A549 (cell line): ENCODE measurements around the gene HS3ST6. TPM values are rescaled to one million over a fixed set of nuclear protein-coding genes. Genes with fewer than 3 reads are reported as not detected.

ENCODE experiments used
- ATAC-seq, 2 experiments: fragments of 200-7000 bp in 1 of 2; fragments of >200 bp in 1 of 2; cut with Nextera tagmentation in 1 of 2; cut with Tn5 transposase in 1 of 2; 3 replicates each; pipeline versions ENCODE4 v1.8.0 to v1.9.1; 2018 to 2020; ENCODE audit warnings: mild to moderate bottlenecking in 1 of 2, moderate library complexity in 1 of 2
- CTCF ChIA-PET: fragments of 300-600 bp; sonication (Branson Sonifier 250); formaldehyde crosslinking; extraction: SDS; loops from one replicate; lab custom pipeline; 2021; ENCODE audit warnings: antibody characterized with exemption, inconsistent platforms; lab: Yijun Ruan, JAX
- POLR2A ChIA-PET: fragments of 350-600 bp; formaldehyde crosslinking; extraction: SDS; loops from one replicate; lab custom pipeline; 2021; ENCODE audit warnings: antibody characterized with exemption, inconsistent platforms; lab: Yijun Ruan, JAX
- DNase-seq, 2 experiments: peaks; one replicate each; pipeline versions ENCODE4 v3.0.0 to v3.0.0-alpha.2; 2011 to 2016; ENCODE audit warnings: low read depth in 1 of 2, low spot score in 1 of 2
- FAIRE-seq: peaks from 2 replicates; lab custom pipeline; 2011; peaks lifted over from hg19 to GRCh38; lab: Jason Lieb, UNC
- H3K27ac ChIP-seq, 2 experiments: fragments of >200 bp; sonication (Bioruptor Twin); formaldehyde crosslinking; 3 replicates each; pipeline ENCODE4 v1.5.1; 2016 to 2017
- H3K4me1 ChIP-seq: fragments of >200 bp; sonication (Bioruptor Twin); formaldehyde crosslinking; 3 replicates; pipeline ENCODE4 v1.6.1; 2016
- H3K4me2 ChIP-seq: fragments of >200 bp; sonication (Bioruptor Twin); formaldehyde crosslinking; 3 replicates; pipeline ENCODE4 v1.6.1; 2016
- H3K4me3 ChIP-seq: fragments of >200 bp; sonication (Bioruptor Twin); formaldehyde crosslinking; 3 replicates; pipeline ENCODE4 v1.5.1; 2016
- H3K9me3 ChIP-seq: fragments of >200 bp; sonication (Bioruptor Twin); formaldehyde crosslinking; 3 replicates; pipeline ENCODE4 v1.6.1; 2016
- CEBPB ChIP-seq, 2 experiments: fragments of >200 bp in 1 of 2; sonication (Bioruptor Twin) in 1 of 2; formaldehyde crosslinking in 1 of 2; IDR thresholded peaks; 2 replicates each; pipeline ENCODE4 v1.6.1; 2012 to 2016
- EP300 ChIP-seq, 2 experiments: fragments of >200 bp; sonication (Bioruptor Twin); formaldehyde crosslinking; IDR thresholded peaks; 2 replicates in 1 of 2; 3 replicates in 1 of 2; pipeline ENCODE4 v1.6.1; 2016 to 2017
- FOXS1 ChIP-seq: fragments of 250-450 bp; sonication (Bioruptor Pico); IDR thresholded peaks from 2 replicates; pipeline ENCODE4 v1.5.0; 2020; ENCODE audit warnings: mild to moderate bottlenecking, moderate library complexity
- JUN ChIP-seq, 2 experiments: fragments of >200 bp; sonication (Bioruptor Twin); formaldehyde crosslinking; IDR thresholded peaks; 2 replicates in 1 of 2; 3 replicates in 1 of 2; pipeline ENCODE4 v1.6.1; 2016 to 2017
- JUNB ChIP-seq: fragments of >200 bp; sonication (Bioruptor Twin); formaldehyde crosslinking; IDR thresholded peaks from 2 replicates; pipeline ENCODE4 v1.6.1; 2016
- KDM1A ChIP-seq: fragments of 200-600 bp; sonication (generic); IDR thresholded peaks from 2 replicates; pipeline ENCODE4 v1.6.1; 2016; ENCODE audit warnings: low read depth, mild to moderate bottlenecking
- MAFK ChIP-seq: fragments of 450-650 bp; IDR thresholded peaks from 2 replicates; pipeline ENCODE4 v1.6.1; 2014; ENCODE audit not compliant: partially characterized antibody
- MYC ChIP-seq: IDR thresholded peaks from 2 replicates; pipeline ENCODE4 v1.6.1; 2012; ENCODE audit warnings: mild to moderate bottlenecking, inconsistent platforms, low read length, improper control_type of control experiment, borderline replicate concordance
- NFE2L2 ChIP-seq: fragments of 150-350 bp; conservative IDR thresholded peaks from 2 replicates; pipeline ENCODE4 v1.6.1; 2014; ENCODE audit warnings: low read length
- NR3C1 ChIP-seq: fragments of >200 bp; sonication (Bioruptor Twin); formaldehyde crosslinking; IDR thresholded peaks from 3 replicates; pipeline ENCODE4 v1.6.1; 2017
- PHF8 ChIP-seq: fragments of 200-600 bp; sonication (generic); IDR thresholded peaks from 2 replicates; pipeline ENCODE4 v1.6.1; 2016; ENCODE audit warnings: low read depth, mild to moderate bottlenecking, antibody characterized with exemption, moderate library complexity, borderline replicate concordance
- RNF2 ChIP-seq: fragments of 200-600 bp; sonication (generic); IDR thresholded peaks from 2 replicates; pipeline ENCODE4 v1.6.1; 2016; ENCODE audit warnings: low read depth, mild to moderate bottlenecking, antibody characterized with exemption, moderate library complexity, borderline replicate concordance
- TFCP2L1 ChIP-seq: fragments of 250-450 bp; sonication (Bioruptor Pico); IDR thresholded peaks from 2 replicates; pipeline ENCODE4 v1.5.0; 2021; ENCODE audit warnings: mild to moderate bottlenecking
- WGBS: methylation state at CpG from one replicate; pipeline ENCODE4 v1.1.6; 2017; ENCODE audit errors: missing lambda C conversion rate; 5-methylcytosine and 5-hydroxymethylcytosine counted together
- polyA plus RNA-seq, 4 experiments: library from polyadenylated mRNA; depleted of rRNA in 3 of 4; stranded (reverse); fragments of >200 nt; fragmentation: RNase III in 1 of 4; extraction: RNeasy Plus Mini Kit Qiagen cat#74134 plus additional on column Dnase treatment in 1 of 4; gene quantifications; 2 replicates in 3 of 4; 3 replicates in 1 of 4; pipeline ENCODE4 v1.2.3, GENCODE V29; 2011 to 2017
- TF ChIP-seq, protein P1 (sequence below): fragments of >200 bp; sonication (Bioruptor Twin); formaldehyde crosslinking; IDR thresholded peaks from 3 replicates; pipeline ENCODE4 v1.6.1; 2016
- TF ChIP-seq, protein P2 (sequence below): fragments of 250-450 bp; sonication (Bioruptor Pico); IDR thresholded peaks from 2 replicates; pipeline ENCODE4 v1.5.0; 2021; ENCODE audit warnings: mild to moderate bottlenecking, moderate library complexity, borderline replicate concordance
- TF ChIP-seq, protein P3 (sequence below): fragments of 250-450 bp; sonication (Bioruptor Pico); IDR thresholded peaks from 2 replicates; pipeline ENCODE4 v1.5.0; 2020; ENCODE audit warnings: low read depth, mild to moderate bottlenecking, moderate library complexity
- TF ChIP-seq, protein P4 (sequence below): fragments of 450-650 bp; IDR thresholded peaks from 2 replicates; pipeline ENCODE4 v1.6.1; 2014; ENCODE audit warnings: antibody characterized with exemption
- TF ChIP-seq, protein P5 (sequence below): IDR thresholded peaks from 2 replicates; pipeline ENCODE4 v1.6.1; 2012

The HS3ST6 gene
- polyA plus RNA-seq, 2 of the 4 experiments (the other 2 are of a cell fraction): 1.5 to 2.0 TPM

DNA sequence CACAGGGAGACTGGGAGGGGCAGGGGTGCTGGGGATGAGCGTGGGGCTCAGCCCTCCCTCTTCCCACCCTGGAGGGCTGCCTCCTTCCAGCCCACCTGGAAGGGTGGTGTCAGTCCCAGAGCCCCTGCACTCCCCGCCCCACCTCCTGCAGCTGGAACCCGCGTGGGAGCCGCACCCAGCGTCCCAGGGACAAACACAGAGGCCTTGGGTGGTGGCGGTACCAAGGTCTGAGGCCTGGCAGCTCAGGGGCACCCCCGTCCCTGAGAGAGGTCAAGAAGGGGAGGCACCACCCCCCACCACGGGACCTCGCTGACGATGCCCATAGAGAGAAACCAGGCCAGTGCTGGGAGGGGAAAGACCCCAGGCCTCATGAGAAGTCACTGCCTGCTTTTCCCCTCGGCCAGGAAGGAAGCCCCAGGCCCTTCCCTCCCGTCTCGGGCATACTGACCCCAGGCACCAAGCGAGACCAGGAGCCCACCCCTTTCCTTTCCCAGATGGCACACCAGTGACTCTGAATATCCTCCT is 4.1 kb downstream of the HS3ST6 start:
- no peak for ATAC-seq
- no peak for FAIRE-seq
- no peak for DNase-seq
- Histone ChIP-seq H3K4me3 (no peak overlapping the region), H3K4me2 (0 out of 3 replicates have a peak overlapping the region, but pooled peaks have one; percentile 38), H3K27ac (peak overlapping the region in 1 of 2 experiments; percentile 75; a peak in 3 of 6 replicates), H3K9me3 (no peaks in the 10 kb centered on the region), H3K4me1 (peaks cover 39% of the 10 kb centered on the region)
- TF ChIP-seq FOXS1 (CRISPR knock-in tag) (no peak), TFCP2L1 (CRISPR knock-in tag) (no peak), JUNB (no peak), NFE2L2 (no peak), KDM1A (no peak), RNF2 (no peak), PHF8 (no peak), NR3C1 (no peak), JUN (IDR thresholded peaks at IDR 0.05) (no peak), EP300 (IDR thresholded peaks at IDR 0.05) (no peak), MAFK (no peak)
- TF ChIP-seq, protein P1, sequence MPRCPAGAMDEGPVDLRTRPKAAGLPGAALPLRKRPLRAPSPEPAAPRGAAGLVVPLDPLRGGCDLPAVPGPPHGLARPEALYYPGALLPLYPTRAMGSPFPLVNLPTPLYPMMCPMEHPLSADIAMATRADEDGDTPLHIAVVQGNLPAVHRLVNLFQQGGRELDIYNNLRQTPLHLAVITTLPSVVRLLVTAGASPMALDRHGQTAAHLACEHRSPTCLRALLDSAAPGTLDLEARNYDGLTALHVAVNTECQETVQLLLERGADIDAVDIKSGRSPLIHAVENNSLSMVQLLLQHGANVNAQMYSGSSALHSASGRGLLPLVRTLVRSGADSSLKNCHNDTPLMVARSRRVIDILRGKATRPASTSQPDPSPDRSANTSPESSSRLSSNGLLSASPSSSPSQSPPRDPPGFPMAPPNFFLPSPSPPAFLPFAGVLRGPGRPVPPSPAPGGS: no peak
- TF ChIP-seq, protein P2, sequence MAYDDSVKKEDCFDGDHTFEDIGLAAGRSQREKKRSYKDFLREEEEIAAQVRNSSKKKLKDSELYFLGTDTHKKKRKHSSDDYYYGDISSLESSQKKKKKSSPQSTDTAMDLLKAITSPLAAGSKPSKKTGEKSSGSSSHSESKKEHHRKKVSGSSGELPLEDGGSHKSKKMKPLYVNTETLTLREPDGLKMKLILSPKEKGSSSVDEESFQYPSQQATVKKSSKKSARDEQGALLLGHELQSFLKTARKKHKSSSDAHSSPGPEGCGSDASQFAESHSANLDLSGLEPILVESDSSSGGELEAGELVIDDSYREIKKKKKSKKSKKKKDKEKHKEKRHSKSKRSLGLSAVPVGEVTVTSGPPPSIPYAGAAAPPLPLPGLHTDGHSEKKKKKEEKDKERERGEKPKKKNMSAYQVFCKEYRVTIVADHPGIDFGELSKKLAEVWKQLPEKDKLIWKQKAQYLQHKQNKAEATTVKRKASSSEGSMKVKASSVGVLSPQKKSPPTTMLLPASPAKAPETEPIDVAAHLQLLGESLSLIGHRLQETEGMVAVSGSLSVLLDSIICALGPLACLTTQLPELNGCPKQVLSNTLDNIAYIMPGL (CRISPR knock-in tag): no peak
- TF ChIP-seq, protein P3, sequence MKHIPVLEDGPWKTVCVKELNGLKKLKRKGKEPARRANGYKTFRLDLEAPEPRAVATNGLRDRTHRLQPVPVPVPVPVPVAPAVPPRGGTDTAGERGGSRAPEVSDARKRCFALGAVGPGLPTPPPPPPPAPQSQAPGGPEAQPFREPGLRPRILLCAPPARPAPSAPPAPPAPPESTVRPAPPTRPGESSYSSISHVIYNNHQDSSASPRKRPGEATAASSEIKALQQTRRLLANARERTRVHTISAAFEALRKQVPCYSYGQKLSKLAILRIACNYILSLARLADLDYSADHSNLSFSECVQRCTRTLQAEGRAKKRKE (CRISPR knock-in tag): no peak
- TF ChIP-seq, protein P4, sequence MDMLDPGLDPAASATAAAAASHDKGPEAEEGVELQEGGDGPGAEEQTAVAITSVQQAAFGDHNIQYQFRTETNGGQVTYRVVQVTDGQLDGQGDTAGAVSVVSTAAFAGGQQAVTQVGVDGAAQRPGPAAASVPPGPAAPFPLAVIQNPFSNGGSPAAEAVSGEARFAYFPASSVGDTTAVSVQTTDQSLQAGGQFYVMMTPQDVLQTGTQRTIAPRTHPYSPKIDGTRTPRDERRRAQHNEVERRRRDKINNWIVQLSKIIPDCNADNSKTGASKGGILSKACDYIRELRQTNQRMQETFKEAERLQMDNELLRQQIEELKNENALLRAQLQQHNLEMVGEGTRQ: no peak
- TF ChIP-seq, protein P5, sequence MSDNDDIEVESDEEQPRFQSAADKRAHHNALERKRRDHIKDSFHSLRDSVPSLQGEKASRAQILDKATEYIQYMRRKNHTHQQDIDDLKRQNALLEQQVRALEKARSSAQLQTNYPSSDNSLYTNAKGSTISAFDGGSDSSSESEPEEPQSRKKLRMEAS: no peak
- WGBS: 90% methylated on average over 5 of the region's 15 CpGs
- ChIA-PET POLR2A (no interaction called here), CTCF (interaction anchor here (1.5 to 4.4 kb wide), 4 partner anchors 9 to 15 kb away, joined by 3 to 27 read pairs (median 4); no protein-coding TSS in a partner anchor)

DNA sequence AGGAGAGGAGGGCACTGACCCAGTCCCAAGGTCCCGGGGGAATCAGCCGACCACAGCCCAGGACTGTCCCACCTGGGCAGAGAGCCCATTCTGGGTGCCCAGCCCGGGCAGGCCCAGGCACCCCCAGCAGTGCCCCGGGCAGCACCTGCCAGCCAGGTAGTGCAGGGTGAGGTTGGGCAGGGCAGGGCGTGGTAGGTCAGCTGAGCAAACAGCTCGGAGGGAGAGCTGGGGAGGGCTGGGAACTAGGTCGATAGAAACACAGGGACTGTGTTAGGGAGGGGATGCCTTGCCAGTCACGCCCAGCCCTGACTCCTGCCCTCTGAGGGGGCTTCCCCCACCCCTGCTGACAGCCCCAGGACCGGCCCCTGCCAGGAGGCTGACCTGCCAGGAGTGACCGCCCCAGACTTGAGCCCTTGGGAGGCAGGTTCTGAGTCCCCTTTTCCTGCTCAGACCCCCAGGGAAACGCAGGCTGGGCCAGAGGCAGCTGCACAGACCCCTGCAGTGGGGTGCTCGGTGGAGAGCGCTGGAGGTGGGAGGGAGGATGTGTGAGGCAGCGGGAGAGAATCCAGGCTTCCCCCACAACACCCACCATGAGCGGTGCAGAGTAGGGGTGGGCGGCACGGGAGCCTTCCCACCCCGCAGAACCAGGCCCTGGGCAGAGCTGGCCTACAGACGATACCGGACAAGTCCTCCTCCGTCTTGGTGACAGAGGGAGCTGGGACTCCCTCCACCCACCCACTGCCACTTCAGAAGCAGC is 4.7 kb downstream of the HS3ST6 start:
- Histone ChIP-seq H3K4me3 (no peak overlapping the region), H3K4me2 (peak overlapping the region; percentile 38; the same call in 2 of the 3 replicates), H3K4me1 (peaks cover 35% of the 10 kb centered on the region), H3K27ac (peak overlapping the region; percentile 38 to 75; a peak in 5 of 6 replicates), H3K9me3 (no peaks in the 10 kb centered on the region)
- ATAC-seq: peak in 1 of 2 experiments; percentile 22; a peak in 3 of 6 replicates
- WGBS: 63% methylated on average over 19 of the region's 21 CpGs
- FAIRE-seq: no peak
- DNase-seq: no peak
- CTCF ChIA-PET: interaction anchor here (1.5 to 4.4 kb wide), 2 partner anchors 10 to 15 kb away, joined by 5 to 27 read pairs; no protein-coding TSS in a partner anchor
- TF ChIP-seq, protein P3 (CRISPR knock-in tag): no peak
- TF ChIP-seq CEBPB (IDR thresholded peaks at IDR 0.05) (no peak), MYC (no peak), KDM1A (no peak)
- POLR2A ChIA-PET: no interaction called here
